Right cardiac atrium (tissue), 5 donors: ENCODE results near the gene KRTAP5-6. TPM values are rescaled to one million over a fixed set of nuclear protein-coding genes. Genes with fewer than 3 reads are reported as not detected.
"Not testable (repeated sequence)": the region's sequence is repeated elsewhere in the genome, so short reads cannot be mapped to it uniquely, and the experiment has no call there.

Experiments
- ATAC-seq, 2 donors: fragments of 200-7000 bp; cut with Tn5 transposase; one replicate each; pipeline versions ENCODE4 v1.8.0 to v1.9.1; 2020; ENCODE audit warnings: moderate library complexity in 2 of 2, mild to moderate bottlenecking in 1 of 2
- DNase-seq, 3 donors: peaks; one replicate each; pipeline ENCODE4 v3.0.0-alpha.2; 2020
- H3K27ac ChIP-seq: one replicate; pipeline ENCODE4 v1.5.1; 2013; ENCODE audit warnings: mild to moderate bottlenecking, low read length, control low read depth, moderate library complexity
- H3K27me3 ChIP-seq: one replicate; pipeline ENCODE4 v1.6.1; 2013; ENCODE audit not compliant: control insufficient read depth, insufficient read depth
- H3K4me1 ChIP-seq: one replicate; pipeline ENCODE4 v1.6.1; 2013; ENCODE audit warnings: low read length; ENCODE audit not compliant: control insufficient read depth, insufficient read depth
- H3K4me3 ChIP-seq: one replicate; pipeline ENCODE4 v1.5.1; 2013; ENCODE audit warnings: low read length, control low read depth
- H3K9me3 ChIP-seq: one replicate; pipeline ENCODE4 v1.6.1; 2013; ENCODE audit warnings: low read length; ENCODE audit not compliant: control insufficient read depth
- WGBS: extraction: QIAGEN DNeasy Blood & Tissue Kit; methylation state at CpG from one replicate; pipeline ENCODE4 v1.1.7; 2013; 5-methylcytosine and 5-hydroxymethylcytosine counted together
- intact Hi-C, 4 donors: fragments of 100-400 bp; cut with DNase I; formaldehyde crosslinking; loops; one replicate each; pipeline versions ENCODE4 v1.11.0 to v1.14.0; 2022 to 2023
- polyA plus RNA-seq: library from polyadenylated mRNA; stranded (reverse); fragments of 200-250 nt; gene quantifications from one replicate; pipeline ENCODE4 v1.2.3, GENCODE V29; 2013
- total RNA-seq, 4 donors: library from RNA; stranded (reverse); fragmentation: NEBNext Ultra II Directional; extraction: Animal tissue kit (Norgen Biotek cat#: 25700); gene quantifications; one replicate each; pipeline ENCODE4 v1.2.1, GENCODE V29; 2021
- donor health status: healthy with polysubstance abuse.
- donor health status: DM: no; HTN: yes; CAD: no.
- donor health status: DM: no; HTN: no; CAD: no.
- donor health status: DM: no; HTN: yes; CAD: no; lungs with severe emphysema.
- donor health status: DM: yes; HTN: yes; CAD: no.

The KRTAP5-6 gene
- total and polyA plus RNA-seq, 5 donors: not detected

DNA sequence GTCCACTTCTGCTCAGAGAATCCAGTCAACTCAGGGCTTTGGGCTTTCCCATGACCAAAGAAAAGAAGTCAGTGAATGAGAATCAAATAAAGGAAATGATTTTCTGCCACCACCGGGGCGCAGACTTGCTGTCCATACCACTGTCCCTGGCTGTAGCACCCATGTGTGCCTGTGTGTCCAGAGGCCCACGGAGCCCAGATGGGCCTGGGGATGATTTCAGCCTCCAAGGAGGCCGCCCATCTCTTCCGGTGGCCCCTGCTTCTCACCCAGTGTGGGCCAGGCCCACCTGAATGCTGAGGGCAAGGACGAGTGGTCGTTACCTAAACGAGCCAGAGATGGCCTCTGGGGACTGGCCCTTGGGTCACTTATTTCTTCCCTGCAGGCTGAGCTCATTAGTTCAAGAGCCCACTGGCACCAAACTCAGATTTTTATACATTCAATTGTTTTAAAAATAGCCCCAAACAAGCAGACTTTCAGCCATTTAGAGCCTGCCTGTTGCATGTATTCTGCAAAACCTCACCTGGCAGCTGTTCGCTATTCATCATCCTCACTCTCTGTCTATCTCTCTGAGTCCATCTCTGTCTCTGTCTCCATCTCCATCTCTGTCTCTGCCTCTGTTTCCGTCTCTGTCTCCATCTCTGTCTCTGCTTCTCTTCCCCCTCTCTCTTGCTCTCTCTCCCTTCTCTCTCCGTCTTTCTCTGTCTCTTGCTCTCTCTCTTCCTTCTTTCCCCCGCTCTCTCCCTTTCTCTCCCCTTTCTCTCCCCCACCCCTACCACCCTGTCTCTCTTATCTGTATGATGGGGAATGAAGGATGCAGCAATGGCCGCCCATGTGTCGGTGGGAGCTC lies 43.2 kb upstream of the KRTAP5-6 start:
- Histone ChIP-seq H3K9me3 (no peaks in the 10 kb centered on the region), H3K4me3 (no peak overlapping the region), H3K4me1 (no peaks in the 10 kb centered on the region), H3K27ac (no peak overlapping the region), H3K27me3 (no peaks in the 10 kb centered on the region)
- intact Hi-C loops: loop anchor here in 3 of 4 donors (5.0 to 10.0 kb wide), 5 partner anchors 39 to 501 kb away; partner anchors contain the start of genes SYT8 (in 1 of the 3) and TNNI2 (in 1 of the 3)
- DNase-seq (no peak), ATAC-seq (no peak)
- 85% methylated on average over 14 of the region's 14 CpGs for WGBS

DNA sequence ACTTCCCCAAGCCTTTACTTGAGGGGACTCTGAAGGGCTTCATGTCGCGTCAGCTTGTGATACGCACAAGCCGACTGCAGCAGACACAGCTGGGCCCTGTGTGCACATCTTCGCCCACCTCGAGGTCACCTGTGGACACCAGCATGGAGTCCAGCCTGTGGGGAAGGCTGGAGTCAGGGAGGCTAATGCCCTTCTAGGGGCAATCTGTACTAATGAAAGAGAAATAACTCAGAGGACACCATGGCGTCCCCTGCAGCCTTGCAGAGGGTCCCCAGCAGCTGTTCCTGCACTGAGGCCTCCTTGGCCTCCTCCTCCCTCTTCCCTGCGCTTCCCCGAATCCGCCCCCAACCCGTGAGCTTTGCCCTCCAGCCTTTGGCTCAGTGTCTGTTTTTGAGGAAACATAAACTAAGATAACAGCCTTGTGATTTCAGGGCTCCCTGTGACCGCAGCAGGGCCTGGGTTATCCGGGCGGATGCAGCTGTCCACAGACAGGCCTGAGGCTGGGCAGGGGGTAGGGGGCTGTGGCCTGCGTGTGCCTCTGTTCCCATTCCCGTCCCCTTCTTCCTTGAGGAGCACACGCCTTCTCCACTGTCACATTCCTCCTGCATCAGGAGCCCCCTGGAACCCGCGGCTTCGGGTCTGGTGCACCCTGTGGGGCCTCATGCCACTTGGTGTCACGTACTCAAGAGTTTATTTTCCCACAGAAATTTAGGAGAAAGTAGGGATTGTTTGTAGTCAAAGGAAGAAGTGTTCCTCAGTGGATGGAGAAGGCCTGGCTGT lies 42.4 kb upstream of the KRTAP5-6 start:
- ATAC-seq (peak in 1 of 2 donors; percentile 23), DNase-seq (no peak)
- H3K27me3 ChIP-seq: no peaks in the 10 kb centered on the region
- 54% methylated on average over 21 of the region's 21 CpGs for WGBS
- intact Hi-C loops: loop anchor here in 3 of 4 donors (5.0 to 10.0 kb wide), 5 partner anchors 38 to 500 kb away; partner anchors contain the start of genes SYT8 (in 1 of the 3) and TNNI2 (in 1 of the 3)
- H3K27ac ChIP-seq: no peak overlapping the region
- no peaks in the 10 kb centered on the region for H3K4me1 ChIP-seq
- no peak overlapping the region for H3K4me3 ChIP-seq
- no peaks in the 10 kb centered on the region for H3K9me3 ChIP-seq

DNA sequence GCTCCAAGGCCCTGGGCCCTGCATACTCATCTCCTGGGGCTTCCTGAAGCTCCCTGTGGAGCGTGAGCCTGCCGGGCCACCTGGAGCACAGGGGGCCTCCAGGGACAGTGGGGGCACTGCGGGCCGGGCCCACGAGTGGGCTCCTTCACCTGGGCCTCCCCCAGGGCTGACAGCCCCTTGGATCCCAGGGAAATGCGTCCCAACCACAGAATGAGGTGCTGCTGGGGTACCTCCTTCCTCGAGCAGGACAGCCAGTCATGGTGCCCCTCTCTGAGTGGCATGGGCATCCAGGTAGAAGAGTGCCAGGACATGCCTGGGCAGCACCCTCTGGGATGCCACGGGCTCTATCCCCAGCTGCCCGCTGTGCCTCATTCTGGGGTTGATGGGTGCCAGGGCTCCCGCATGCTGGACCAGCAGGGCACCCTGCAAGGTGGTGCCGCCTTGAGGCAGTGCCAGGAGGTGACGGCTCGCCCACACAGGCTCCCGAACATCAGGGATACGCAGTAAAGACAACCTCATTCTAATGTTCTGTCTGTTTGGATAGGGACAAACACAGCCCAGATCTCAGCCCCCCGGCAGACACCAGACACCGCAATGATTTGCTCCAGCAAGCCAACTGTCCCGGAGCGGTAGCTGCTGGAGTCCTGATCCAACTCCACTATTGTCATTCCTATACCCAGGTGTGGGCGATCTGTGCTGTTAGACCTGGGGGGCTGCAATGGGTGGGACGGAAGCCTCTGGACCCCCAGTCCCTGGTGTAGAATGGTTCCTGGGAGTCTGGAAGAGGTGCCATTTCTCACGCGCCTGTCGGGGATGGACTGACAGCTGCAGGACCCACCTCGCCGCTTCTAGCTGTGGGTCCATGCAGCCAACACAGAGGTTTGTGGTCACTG lies 41.6 kb upstream of the KRTAP5-6 start:
- intact Hi-C loops: loop anchor here in 2 of 4 donors (10.0 kb wide), 1 partner anchor 499 kb away; no protein-coding TSS in a partner anchor
- no peak overlapping the region for H3K4me3 ChIP-seq
- no peak for ATAC-seq
- no peaks in the 10 kb centered on the region for H3K27me3 ChIP-seq
- 81% methylated on average over 26 of the region's 26 CpGs for whole genome bisulfite sequencing
- H3K4me1 ChIP-seq: no peaks in the 10 kb centered on the region
- no peak overlapping the region for H3K27ac ChIP-seq
- H3K9me3 ChIP-seq: no peaks in the 10 kb centered on the region
- no peak for DNase-seq

GRCh38 chr11:1656061-1656441 lies 40.9 kb upstream of the KRTAP5-6 start:
- intact Hi-C loops: loop anchor here in 2 of 4 donors (10.0 kb wide), 1 partner anchor 499 kb away; no protein-coding TSS in a partner anchor
- H3K9me3 ChIP-seq: no peaks in the 10 kb centered on the region
- no peaks in the 10 kb centered on the region for H3K4me1 ChIP-seq
- no peak overlapping the region for H3K4me3 ChIP-seq
- ATAC-seq (no peak), DNase-seq (no peak)
- H3K27me3 ChIP-seq: no peaks in the 10 kb centered on the region
- WGBS: 87% methylated on average over 9 of the region's 9 CpGs
- no peak overlapping the region for H3K27ac ChIP-seq

GRCh38 chr11:1656670-1657069 lies 40.3 kb upstream of the KRTAP5-6 start:
- Histone ChIP-seq H3K4me1 (no peaks in the 10 kb centered on the region), H3K27ac (no peak overlapping the region), H3K27me3 (no peaks in the 10 kb centered on the region), H3K4me3 (no peak overlapping the region), H3K9me3 (no peaks in the 10 kb centered on the region)
- 89% methylated on average over 7 of the region's 7 CpGs for WGBS
- intact Hi-C loops: loop anchor here in 2 of 4 donors (10.0 kb wide), 1 partner anchor 498 kb away; no protein-coding TSS in a partner anchor
- DNase-seq (no peak), ATAC-seq (no peak)

DNA sequence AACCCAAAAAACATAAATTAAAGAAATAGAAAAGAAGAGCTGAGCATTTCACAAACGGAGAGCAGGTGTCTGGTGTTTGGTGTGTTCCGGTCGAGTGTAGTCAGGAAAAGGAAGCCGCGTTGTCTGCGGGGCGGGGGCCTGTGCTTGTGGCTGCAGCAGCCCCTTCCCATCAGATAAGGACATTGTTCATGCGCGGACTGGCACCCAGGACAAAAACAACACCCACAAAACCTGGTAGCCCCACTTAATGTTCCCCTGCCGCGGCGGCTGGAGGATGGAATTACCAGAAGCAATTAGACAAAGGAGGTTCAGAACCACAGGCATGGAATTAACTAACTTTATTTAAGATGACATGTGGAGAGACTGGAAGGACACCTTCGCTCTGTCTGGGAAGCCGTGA lies 37.5 kb upstream of the KRTAP5-6 start:
- DNase-seq (no peak), ATAC-seq (no peak)
- WGBS: 54% methylated on average over 14 of the region's 14 CpGs
- H3K4me1 ChIP-seq: no peaks in the 10 kb centered on the region
- no peaks in the 10 kb centered on the region for H3K9me3 ChIP-seq
- H3K27ac ChIP-seq: no peak overlapping the region
- intact Hi-C loops: loop anchor here in 2 of 4 donors (10.0 kb wide), 1 partner anchor 495 kb away; no protein-coding TSS in a partner anchor
- no peaks in the 10 kb centered on the region for H3K27me3 ChIP-seq
- H3K4me3 ChIP-seq: no peak overlapping the region

DNA sequence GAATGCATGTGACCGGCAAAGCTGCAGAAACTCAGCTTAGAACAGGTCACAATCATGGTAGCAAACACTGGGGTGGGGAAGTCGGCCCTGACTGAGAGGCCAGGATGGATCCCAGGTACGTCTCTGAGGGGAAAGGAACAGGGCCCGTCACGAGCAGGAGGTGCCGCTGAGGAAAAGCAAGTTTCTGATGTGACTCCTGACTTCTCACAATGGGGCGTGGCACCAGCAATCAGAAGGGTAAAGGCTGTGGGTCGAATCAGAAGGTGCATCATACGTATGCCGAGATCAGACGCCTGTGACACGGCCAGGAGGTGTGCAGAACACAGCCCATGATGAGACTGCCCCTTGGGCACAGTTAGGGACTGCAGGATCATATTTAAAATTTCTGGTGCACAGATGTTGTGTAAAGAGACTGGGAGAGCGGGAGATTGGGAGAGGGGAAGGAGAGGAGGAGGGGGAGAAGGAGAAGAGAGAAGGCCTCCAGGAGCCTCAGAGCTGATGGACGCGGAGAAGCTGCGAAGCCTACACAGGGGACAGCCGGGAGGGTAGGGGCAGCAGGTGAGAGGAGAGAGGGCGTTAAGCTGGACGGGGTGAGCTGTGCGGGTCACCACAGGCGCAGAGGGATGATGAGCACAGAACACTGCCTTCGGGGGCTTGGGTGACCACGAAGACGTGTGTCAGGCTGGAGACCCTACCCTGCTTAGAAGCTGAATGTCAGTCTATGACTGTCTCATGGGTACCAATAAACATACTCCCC lies 36.7 kb upstream of the KRTAP5-6 start:
- 78% methylated on average over 24 of the region's 24 CpGs for WGBS
- intact Hi-C loops: no loop called here
- Histone ChIP-seq H3K4me3 (no peak overlapping the region), H3K4me1 (no peaks in the 10 kb centered on the region), H3K27ac (no peak overlapping the region), H3K9me3 (no peaks in the 10 kb centered on the region), H3K27me3 (no peaks in the 10 kb centered on the region)
- DNase-seq: no peak
- ATAC-seq: no peak

- H3K9me3 ChIP-seq, ATAC-seq, H3K4me3 ChIP-seq, H3K4me1 ChIP-seq, H3K27ac ChIP-seq, intact Hi-C loops, DNase-seq, H3K27me3 ChIP-seq: not testable (repeated sequence)
- 88% methylated on average over 20 of the region's 25 CpGs for WGBS
Observed at GRCh38 chr11:1661454-1662269, 35.3 kb upstream of the KRTAP5-6 start.

- 76% methylated on average over 18 of the region's 18 CpGs for WGBS
- not testable (repeated sequence) for DNase-seq, ATAC-seq
Observed at GRCh38 chr11:1662699-1663283, 34.2 kb upstream of the KRTAP5-6 start.

More at GRCh38 chr11:1662699-1663283, 34.2 kb upstream of the KRTAP5-6 start:
- intact Hi-C loops, H3K27me3 ChIP-seq, H3K4me1 ChIP-seq, H3K4me3 ChIP-seq, H3K9me3 ChIP-seq, H3K27ac ChIP-seq: not testable (repeated sequence)
